ENCODE data around the gene EPHA8. TPM values are rescaled to one million over a fixed set of nuclear protein-coding genes. Genes with fewer than 3 reads are reported as not detected.

Gene EPHA8
- total and polyA plus RNA-seq, 2 of the 13 experiments (the other 11 are each of a cell fraction or from before 2014, with no cell fraction given): not detected

DNA sequence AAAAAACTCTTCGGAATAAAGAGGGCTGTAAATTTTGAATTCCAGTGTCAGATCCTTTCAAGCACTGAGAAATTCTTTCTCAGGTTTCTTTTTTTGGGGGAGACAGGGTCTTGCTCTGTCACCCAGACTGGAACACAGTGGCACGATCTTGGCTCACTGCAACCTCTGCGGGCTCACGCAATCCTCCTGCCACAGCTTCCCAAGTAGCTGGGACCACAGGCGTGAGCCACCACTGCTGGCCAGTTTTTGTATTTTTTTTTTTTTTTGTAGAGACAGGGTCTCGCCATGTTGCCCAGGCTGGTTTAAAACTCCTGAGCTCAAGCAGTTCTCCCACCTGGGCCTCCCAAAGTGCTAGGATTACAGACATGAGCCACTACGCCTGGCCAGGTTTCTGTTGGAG is 34.8 kb upstream of the EPHA8 start (continued):
- TF ChIP-seq STAG1 (CRISPR knock-in tag; IDR thresholded peaks at IDR 0.05) (no peak), EZH2 (conservative IDR thresholded peaks at IDR 0.05; ENCODE audit: low read depth, low read length) (no peak), ZNF382 (CRISPR knock-in tag; IDR thresholded peaks at IDR 0.05; ENCODE audit: borderline replicate concordance) (no peak), ZNF230 (CRISPR knock-in tag; IDR thresholded peaks at IDR 0.05) (no peak), FOXO1 (CRISPR knock-in tag; IDR thresholded peaks at IDR 0.05) (no peak), ZBTB21 (CRISPR knock-in tag; IDR thresholded peaks at IDR 0.05) (no peak)

DNA sequence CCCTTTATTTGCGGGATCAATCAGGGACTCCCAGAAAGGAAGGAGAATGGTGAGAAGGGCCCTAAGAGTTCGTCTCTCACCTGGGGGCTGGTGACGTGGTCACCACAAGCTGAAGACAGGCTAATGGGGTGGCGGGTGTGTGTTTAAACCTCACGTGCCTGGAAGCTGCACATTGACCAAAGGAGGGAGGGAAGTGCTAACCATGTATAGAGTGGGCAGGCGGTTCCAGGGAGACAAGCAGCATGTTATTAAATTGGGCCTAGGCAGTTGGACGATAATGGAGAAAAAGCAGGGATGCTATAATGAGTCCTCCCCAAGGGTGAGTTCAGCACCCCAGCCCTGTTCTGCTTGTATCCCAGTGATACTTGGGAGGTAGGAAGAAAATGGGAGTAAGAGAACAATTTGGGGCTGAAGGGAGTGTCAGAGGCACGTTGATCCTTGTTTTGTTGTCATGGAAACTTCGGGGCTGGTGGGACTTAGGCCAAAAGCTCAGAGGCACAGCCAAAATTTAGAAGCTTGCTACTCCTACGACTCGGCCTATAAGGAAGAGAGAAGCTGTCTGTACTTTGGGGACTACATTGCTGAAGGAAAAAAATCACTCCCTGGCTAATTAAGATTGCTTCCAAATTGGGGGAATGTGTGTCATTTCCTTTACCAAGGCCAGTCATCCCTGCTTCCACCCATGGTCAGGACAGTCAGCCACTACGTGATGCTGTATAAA is 33.2 kb upstream of the EPHA8 start:
- Histone ChIP-seq H3K9me3 (ENCODE audit: low read length) (no peaks in the 10 kb centered on the region), H4K20me1 (ENCODE audit: insufficient read depth, low read length) (no peaks in the 10 kb centered on the region), H3K4me2 (ENCODE audit: low read depth, low read length) (no peak overlapping the region), H2AFZ (ENCODE audit: low read length) (no peak overlapping the region), H3K4me1 (ENCODE audit: insufficient read depth, low read length) (no peaks in the 10 kb centered on the region), H3K4me3 (replicated peaks in 1 of 3; ENCODE audit: insufficient read depth in 1 of 3, low read depth in 2 of 3, low read length in 3 of 3) (no peak overlapping the region), H3K27me3 (ENCODE audit: control insufficient read depth in 1 of 2, insufficient read depth in 2 of 2, low read length in 2 of 2) (no peaks in the 10 kb centered on the region), H3K9ac (ENCODE audit: insufficient read depth, low read depth, low read length) (no peak overlapping the region), H3K36me3 (replicated peaks in 1 of 2; ENCODE audit: control insufficient read depth in 1 of 2, insufficient read depth in 2 of 2, low read length in 2 of 2) (peaks cover 8 to 19% of the 10 kb centered on the region in 2 experiments), H3K79me2 (ENCODE audit: insufficient read depth, low read length) (no peaks in the 10 kb centered on the region), H3K27ac (ENCODE audit: extremely low read length, insufficient read depth, low read length) (no peak overlapping the region)
- intact Hi-C loops (cut with micrococcal nuclease; ENCODE audit: unreplicated experiment): no loop called here
- no peak for ATAC-seq
- TSS peak; percentile 29 for BruUV-seq (replicated peaks)
- ChIA-PET POLR2A (no interaction called here), CTCF (ENCODE audit: low intra/inter-chr PET ratio, low total read pairs) (no interaction called here)
- TF ChIP-seq RBM22 (optimal IDR thresholded peaks at IDR 0.05; ENCODE audit: low read length) (peak; percentile 57), NPAS2 (CRISPR knock-in tag; IDR thresholded peaks at IDR 0.05; ENCODE audit: borderline replicate concordance) (no peak), ZNF792 (CRISPR knock-in tag; IDR thresholded peaks at IDR 0.05) (no peak)
- 91% methylated on average over 12 of the region's 12 CpGs for WGBS (ENCODE audit: low lambda C conversion rate)
- no peak for FAIRE-seq
- no peak for DNase-seq (ENCODE audit: low spot score)
- in situ Hi-C loops (cut with HindIII; ENCODE audit: extremely low pct_ligation_motif_present, low pct_unique_long_range_greater_than_20kb): no loop called here
